Measurements from ENCODE around the gene PANK2. TPM values are rescaled to one million over a fixed set of nuclear protein-coding genes. Genes with fewer than 3 reads are reported as not detected.
A peak's percentile ranks its signal among the peaks of the same experiment; 100 is the strongest.

PANK2 gene
- total RNA-seq, 1 donor from 2014 or later: 39.7 TPM

GRCh38 chr20:3927486-3928291 lies 38.5 kb downstream of the PANK2 start:
- no peak for TF ChIP-seq CTCF (IDR thresholded peaks at IDR 0.05)
- DNase-seq (ENCODE audit: low spot score): no peak
- H3K4me1 Mint-ChIP-seq (ENCODE audit: low read depth): peaks cover 46% of the 10 kb centered on the region
- no peaks in the 10 kb centered on the region for H3K27me3 Mint-ChIP-seq (ENCODE audit: low read depth)
- no peak overlapping the region for H3K4me3 Mint-ChIP-seq (ENCODE audit: unreplicated experiment)
- peaks cover 23% of the 10 kb centered on the region for H3K36me3 Mint-ChIP-seq (ENCODE audit: low read depth)
- no peaks in the 10 kb centered on the region for H3K9me3 Mint-ChIP-seq (ENCODE audit: low read depth)
- peak overlapping the region; percentile 6 for H3K27ac Mint-ChIP-seq (ENCODE audit: unreplicated experiment)

GRCh38 chr20:3929713-3930060 lies 40.5 kb downstream of the PANK2 start:
- H3K27ac Mint-ChIP-seq (ENCODE audit: unreplicated experiment): peak overlapping the region; percentile 73
- DNase-seq (ENCODE audit: low spot score): no peak
- no peaks in the 10 kb centered on the region for H3K27me3 Mint-ChIP-seq (ENCODE audit: low read depth)
- peaks cover 42% of the 10 kb centered on the region for H3K4me1 Mint-ChIP-seq (ENCODE audit: low read depth)
- H3K36me3 Mint-ChIP-seq (ENCODE audit: low read depth): peaks cover 19% of the 10 kb centered on the region
- H3K4me3 Mint-ChIP-seq (ENCODE audit: unreplicated experiment): no peak overlapping the region
- H3K9me3 Mint-ChIP-seq (ENCODE audit: low read depth): no peaks in the 10 kb centered on the region
- no peak for TF ChIP-seq CTCF (IDR thresholded peaks at IDR 0.05)

DNA sequence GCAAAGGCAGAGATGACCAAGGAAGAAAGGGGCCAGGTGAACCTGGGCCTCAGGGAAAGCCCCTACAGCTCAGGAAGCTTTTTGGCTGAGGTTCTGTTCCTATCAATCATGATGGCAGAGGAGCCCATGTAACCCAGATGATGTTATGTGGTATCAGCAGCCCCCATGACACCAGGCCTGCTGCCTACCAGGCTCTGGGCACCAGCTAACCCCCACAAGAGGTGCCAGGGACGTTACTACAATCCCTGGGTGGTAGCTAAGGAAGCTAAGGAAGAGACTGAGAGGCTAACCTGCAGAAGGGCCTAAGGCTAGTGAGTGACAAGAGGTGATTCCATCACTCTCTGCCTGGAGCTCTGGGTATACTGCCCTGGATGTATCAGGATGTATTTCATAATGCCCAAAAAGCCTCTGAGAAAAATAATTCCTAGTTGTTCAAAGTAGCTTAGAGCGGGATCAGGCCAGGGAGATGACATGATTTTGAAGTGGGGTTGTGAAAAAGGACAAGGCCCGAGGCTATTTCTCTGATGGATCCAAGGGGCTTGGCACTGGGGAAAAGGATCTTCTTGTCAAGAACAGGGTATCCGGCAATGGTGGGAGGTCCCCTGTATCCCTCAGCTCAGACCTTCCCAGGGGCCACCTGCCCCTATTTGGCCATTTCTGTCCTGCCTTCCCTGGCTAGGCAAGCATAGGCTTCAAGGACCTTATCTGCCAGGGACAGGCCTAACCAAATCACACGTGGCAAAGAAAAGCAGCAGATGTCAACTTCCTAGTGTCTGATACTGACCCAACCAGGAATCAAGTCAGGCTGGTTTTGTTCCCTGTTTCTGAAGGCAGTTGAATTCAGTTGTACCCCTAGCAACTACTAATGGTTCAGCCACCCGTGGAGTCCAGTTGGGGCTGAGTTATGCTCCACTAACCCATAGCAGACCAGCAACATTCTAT lies 41.3 kb downstream of the PANK2 start:
- Mint-ChIP-seq H3K9me3 (ENCODE audit: low read depth) (no peaks in the 10 kb centered on the region), H3K27ac (ENCODE audit: unreplicated experiment) (peak overlapping the region; percentile 73), H3K36me3 (ENCODE audit: low read depth) (peaks cover 15% of the 10 kb centered on the region), H3K4me3 (ENCODE audit: unreplicated experiment) (no peak overlapping the region), H3K27me3 (ENCODE audit: low read depth) (no peaks in the 10 kb centered on the region), H3K4me1 (ENCODE audit: low read depth) (peaks cover 50% of the 10 kb centered on the region)
- DNase-seq (ENCODE audit: low spot score): no peak
- no peak for TF ChIP-seq CTCF (IDR thresholded peaks at IDR 0.05)

DNA sequence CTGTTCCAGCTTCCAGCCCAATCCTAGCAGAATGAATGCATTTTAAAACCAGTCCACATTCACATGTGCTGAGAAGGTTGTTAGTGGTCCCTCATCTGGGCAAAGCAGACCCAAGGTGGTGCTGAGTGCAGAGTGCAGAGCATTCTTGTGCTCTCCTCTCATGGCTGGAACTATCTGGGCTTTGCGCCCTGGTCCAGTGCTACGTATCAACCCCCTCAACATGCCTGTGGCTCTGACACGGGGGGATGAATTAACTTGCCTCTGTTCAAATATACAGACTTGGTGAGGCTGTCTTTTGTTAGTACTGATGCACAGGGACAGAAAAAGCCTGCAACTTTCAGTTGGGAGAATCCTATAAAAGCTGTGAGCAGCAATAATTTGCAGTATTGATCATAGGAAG lies 42.5 kb downstream of the PANK2 start:
- Mint-ChIP-seq H3K27me3 (ENCODE audit: low read depth) (no peaks in the 10 kb centered on the region), H3K4me1 (ENCODE audit: low read depth) (peaks cover 47% of the 10 kb centered on the region), H3K4me3 (ENCODE audit: unreplicated experiment) (no peak overlapping the region), H3K27ac (ENCODE audit: unreplicated experiment) (no peak overlapping the region), H3K36me3 (ENCODE audit: low read depth) (peaks cover 9% of the 10 kb centered on the region), H3K9me3 (ENCODE audit: low read depth) (no peaks in the 10 kb centered on the region)
- no peak for TF ChIP-seq CTCF (IDR thresholded peaks at IDR 0.05)
- no peak for DNase-seq (ENCODE audit: low spot score)

- H3K27me3 Mint-ChIP-seq (ENCODE audit: low read depth): no peaks in the 10 kb centered on the region
- H3K36me3 Mint-ChIP-seq (ENCODE audit: low read depth): peaks cover 4% of the 10 kb centered on the region
- DNase-seq (ENCODE audit: low spot score): no peak
- peaks cover 44% of the 10 kb centered on the region for H3K4me1 Mint-ChIP-seq (ENCODE audit: low read depth)
- TF ChIP-seq CTCF (IDR thresholded peaks at IDR 0.05): no peak
- H3K27ac Mint-ChIP-seq (ENCODE audit: unreplicated experiment): peak overlapping the region; percentile 57
- no peak overlapping the region for H3K4me3 Mint-ChIP-seq (ENCODE audit: unreplicated experiment)
- no peaks in the 10 kb centered on the region for H3K9me3 Mint-ChIP-seq (ENCODE audit: low read depth)
Measured at GRCh38 chr20:3932277-3932676, 43.1 kb downstream of the PANK2 start.
